K562 (cell line): Measurements from ENCODE around the gene GNPAT. TPM values are rescaled to one million over a fixed set of nuclear protein-coding genes. Genes with fewer than 3 reads are reported as not detected.
A peak's percentile ranks its signal among the peaks of the same experiment; 100 is the strongest.

ENCODE experiments used
- CREB3L1 ChIP-seq: fragments of 450-650 bp; IDR thresholded peaks from 2 replicates; pipeline ENCODE4 v1.6.1; 2014; ENCODE audit warnings: low read depth, mild to moderate bottlenecking, moderate library complexity, borderline replicate concordance
- EHMT2 ChIP-seq: fragments of 450-650 bp; IDR thresholded peaks from 2 replicates; pipeline ENCODE4 v1.6.1; 2018; ENCODE audit warnings: antibody characterized with exemption
- ELF4 ChIP-seq: fragments of 450-650 bp; formaldehyde crosslinking; IDR thresholded peaks from 2 replicates; pipeline ENCODE4 v1.4.0; 2022; ENCODE audit warnings: missing genetic modification characterization
- FOSL1 ChIP-seq: fragments of 200-800 bp; sonication (Bioruptor generic); conservative IDR thresholded peaks from 2 replicates; pipeline ENCODE4 v1.6.1; 2016; ENCODE audit warnings: missing genetic modification characterization, missing compliant biosample characterization
- GABPA ChIP-seq: fragments of 200-800 bp; sonication (Bioruptor generic); conservative IDR thresholded peaks from 2 replicates; pipeline ENCODE4 v1.6.1; 2016; ENCODE audit warnings: low read depth, missing genetic modification characterization, missing compliant biosample characterization
- NELFE ChIP-seq: IDR thresholded peaks from 2 replicates; pipeline ENCODE4 v1.6.1; 2011; ENCODE audit warnings: mild to moderate bottlenecking; ENCODE audit not compliant: insufficient read depth, insufficient read length
- PRPF4 ChIP-seq: fragments of 200-400 bp; formaldehyde crosslinking; IDR thresholded peaks from one replicate; pipeline ENCODE4 v1.6.1; 2017; ENCODE audit warnings: low read length, low read depth, mild to moderate bottlenecking; ENCODE audit not compliant: insufficient read depth, poor library complexity, severe bottlenecking
- ZNF124 ChIP-seq: sonication (generic); formaldehyde crosslinking; IDR thresholded peaks from 2 replicates; pipeline ENCODE4 v1.8.1; 2022; ENCODE audit warnings: missing genetic modification reagents
- ZNF584 ChIP-seq: fragments of 200-800 bp; sonication (Bioruptor generic); IDR thresholded peaks from 2 replicates; pipeline ENCODE4 v1.6.1; 2016; ENCODE audit warnings: low read depth, mild to moderate bottlenecking, missing genetic modification characterization, missing compliant biosample characterization
- polyA plus RNA-seq, 8 experiments: library from polyadenylated mRNA; depleted of rRNA in 4 of 8; stranded (reverse) in 5 of 8; unstranded in 3 of 8; fragments of >200 nt; fragmentation: Nextera tagmentation in 2 of 8; fragmentation: Illumina TruSeq in 1 of 8; extraction: Ambion mirVana in 2 of 8; extraction: Trizol in 1 of 8; gene quantifications; 2 replicates each; pipeline versions ENCODE4 v1.2.1 to v1.2.3, GENCODE V29; 2011 to 2014; ENCODE audit warnings: inconsistent platforms in 1 of 8, missing spikeins in 1 of 8
- total RNA-seq, 7 experiments: library from RNA; depleted of rRNA in 6 of 7; stranded (reverse); fragments of >200 nt in 6 of 7; fragmentation: Illumina TruSeq in 2 of 7; extraction: Trizol in 2 of 7; gene quantifications; 2 replicates each; pipeline versions ENCODE4 v1.2.1 to v1.2.3, GENCODE V29; 2011 to 2021; ENCODE audit warnings: low replicate concordance in 1 of 7
- TF ChIP-seq, protein P1 (sequence below), 2 experiments: fragments of 450-650 bp; IDR thresholded peaks; 2 replicates each; pipeline ENCODE4 v1.6.1; 2018; ENCODE audit warnings: mild to moderate bottlenecking in 2 of 2, low read depth in 1 of 2; ENCODE audit not compliant: partially characterized antibody in 2 of 2
- TF ChIP-seq, protein P2 (sequence below): fragments of 450-650 bp; IDR thresholded peaks from 2 replicates; pipeline ENCODE4 v1.7.1; 2018; ENCODE audit warnings: mild to moderate bottlenecking, low read depth; ENCODE audit not compliant: partially characterized antibody

The GNPAT gene
- total and polyA plus RNA-seq, 9 of the 15 experiments (the other 6 are each of a cell fraction or from before 2014, with no cell fraction given): 32.1 to 68.8 (median 50.7) TPM

- TF ChIP-seq, protein P1, sequence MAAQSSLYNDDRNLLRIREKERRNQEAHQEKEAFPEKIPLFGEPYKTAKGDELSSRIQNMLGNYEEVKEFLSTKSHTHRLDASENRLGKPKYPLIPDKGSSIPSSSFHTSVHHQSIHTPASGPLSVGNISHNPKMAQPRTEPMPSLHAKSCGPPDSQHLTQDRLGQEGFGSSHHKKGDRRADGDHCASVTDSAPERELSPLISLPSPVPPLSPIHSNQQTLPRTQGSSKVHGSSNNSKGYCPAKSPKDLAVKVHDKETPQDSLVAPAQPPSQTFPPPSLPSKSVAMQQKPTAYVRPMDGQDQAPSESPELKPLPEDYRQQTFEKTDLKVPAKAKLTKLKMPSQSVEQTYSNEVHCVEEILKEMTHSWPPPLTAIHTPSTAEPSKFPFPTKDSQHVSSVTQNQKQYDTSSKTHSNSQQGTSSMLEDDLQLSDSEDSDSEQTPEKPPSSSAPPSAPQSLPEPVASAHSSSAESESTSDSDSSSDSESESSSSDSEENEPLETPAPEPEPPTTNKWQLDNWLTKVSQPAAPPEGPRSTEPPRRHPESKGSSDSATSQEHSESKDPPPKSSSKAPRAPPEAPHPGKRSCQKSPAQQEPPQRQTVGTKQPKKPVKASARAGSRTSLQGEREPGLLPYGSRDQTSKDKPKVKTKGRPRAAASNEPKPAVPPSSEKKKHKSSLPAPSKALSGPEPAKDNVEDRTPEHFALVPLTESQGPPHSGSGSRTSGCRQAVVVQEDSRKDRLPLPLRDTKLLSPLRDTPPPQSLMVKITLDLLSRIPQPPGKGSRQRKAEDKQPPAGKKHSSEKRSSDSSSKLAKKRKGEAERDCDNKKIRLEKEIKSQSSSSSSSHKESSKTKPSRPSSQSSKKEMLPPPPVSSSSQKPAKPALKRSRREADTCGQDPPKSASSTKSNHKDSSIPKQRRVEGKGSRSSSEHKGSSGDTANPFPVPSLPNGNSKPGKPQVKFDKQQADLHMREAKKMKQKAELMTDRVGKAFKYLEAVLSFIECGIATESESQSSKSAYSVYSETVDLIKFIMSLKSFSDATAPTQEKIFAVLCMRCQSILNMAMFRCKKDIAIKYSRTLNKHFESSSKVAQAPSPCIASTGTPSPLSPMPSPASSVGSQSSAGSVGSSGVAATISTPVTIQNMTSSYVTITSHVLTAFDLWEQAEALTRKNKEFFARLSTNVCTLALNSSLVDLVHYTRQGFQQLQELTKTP (IDR thresholded peaks at IDR 0.05; ENCODE audit: low read depth in 1 of 2, partially characterized antibody in 2 of 2): no peak
- TF ChIP-seq ZNF584 (CRISPR knock-in tag) (no peak), ELF4 (no peak), FOSL1 (tag) (no peak), ZNF124 (CRISPR knock-in tag) (no peak), NELFE (no peak), GABPA (tag) (0 out of 2 replicates have a peak, but pooled peaks have one; percentile 18), CREB3L1 (no peak), PRPF4 (no peak), EHMT2 (no peak)
- TF ChIP-seq, protein P2, sequence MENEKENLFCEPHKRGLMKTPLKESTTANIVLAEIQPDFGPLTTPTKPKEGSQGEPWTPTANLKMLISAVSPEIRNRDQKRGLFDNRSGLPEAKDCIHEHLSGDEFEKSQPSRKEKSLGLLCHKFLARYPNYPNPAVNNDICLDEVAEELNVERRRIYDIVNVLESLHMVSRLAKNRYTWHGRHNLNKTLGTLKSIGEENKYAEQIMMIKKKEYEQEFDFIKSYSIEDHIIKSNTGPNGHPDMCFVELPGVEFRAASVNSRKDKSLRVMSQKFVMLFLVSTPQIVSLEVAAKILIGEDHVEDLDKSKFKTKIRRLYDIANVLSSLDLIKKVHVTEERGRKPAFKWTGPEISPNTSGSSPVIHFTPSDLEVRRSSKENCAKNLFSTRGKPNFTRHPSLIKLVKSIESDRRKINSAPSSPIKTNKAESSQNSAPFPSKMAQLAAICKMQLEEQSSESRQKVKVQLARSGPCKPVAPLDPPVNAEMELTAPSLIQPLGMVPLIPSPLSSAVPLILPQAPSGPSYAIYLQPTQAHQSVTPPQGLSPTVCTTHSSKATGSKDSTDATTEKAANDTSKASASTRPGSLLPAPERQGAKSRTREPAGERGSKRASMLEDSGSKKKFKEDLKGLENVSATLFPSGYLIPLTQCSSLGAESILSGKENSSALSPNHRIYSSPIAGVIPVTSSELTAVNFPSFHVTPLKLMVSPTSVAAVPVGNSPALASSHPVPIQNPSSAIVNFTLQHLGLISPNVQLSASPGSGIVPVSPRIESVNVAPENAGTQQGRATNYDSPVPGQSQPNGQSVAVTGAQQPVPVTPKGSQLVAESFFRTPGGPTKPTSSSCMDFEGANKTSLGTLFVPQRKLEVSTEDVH: no peak
These were observed 39.5 kb upstream of the GNPAT start (continued) for GRCh38 chr1:231201375-231201978.
